Measurements from ENCODE around the gene MAPK7. TPM values are rescaled to one million over a fixed set of nuclear protein-coding genes. Genes with fewer than 3 reads are reported as not detected.

MAPK7 gene
- total RNA-seq, 4 donors from 2014 or later = 7.3 to 12.5 (median 10.4) TPM

DNA sequence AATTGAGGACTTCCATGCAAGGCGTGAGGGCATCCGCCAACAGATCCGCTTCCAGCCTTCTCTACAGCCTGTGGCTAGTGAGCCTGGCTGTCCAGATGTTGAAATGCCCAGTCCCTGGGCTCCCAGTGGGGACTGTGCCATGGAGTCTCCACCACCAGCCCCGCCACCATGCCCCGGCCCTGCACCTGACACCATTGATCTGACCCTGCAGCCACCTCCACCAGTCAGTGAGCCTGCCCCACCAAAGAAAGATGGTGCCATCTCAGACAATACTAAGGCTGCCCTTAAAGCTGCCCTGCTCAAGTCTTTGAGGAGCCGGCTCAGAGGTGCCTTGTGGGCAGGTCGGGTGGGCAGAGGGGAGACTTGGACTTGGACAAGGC, 3.1 kb downstream of the MAPK7 start:
- no peaks in the 10 kb centered on the region for H3K27me3 ChIP-seq
- in situ Hi-C loops (cut with MboI; ENCODE audit: low sequenced_read_pairs in 4 of 4) (no loop called here), intact Hi-C loops (cut with DNase I; ENCODE audit: low total_unique reads) (no loop called here)
- H3K9me3 ChIP-seq = no peaks in the 10 kb centered on the region
- no peak overlapping the region for H3K4me3 ChIP-seq
- no peak for ATAC-seq
- H3K4me1 ChIP-seq = peaks cover 23 to 38% of the 10 kb centered on the region in 2 donors
- no peak for TF ChIP-seq CTCF (IDR thresholded peaks at IDR 0.05 in 4 of 5, conservative IDR thresholded peaks at IDR 0.05 in 1 of 5)
- no peak for TF ChIP-seq POLR2A (IDR thresholded peaks at IDR 0.05)
- peaks cover 0 to 44% of the 10 kb centered on the region in 2 donors for H3K36me3 ChIP-seq
- DNase-seq = no peak
- no peak overlapping the region for H3K27ac ChIP-seq

DNA sequence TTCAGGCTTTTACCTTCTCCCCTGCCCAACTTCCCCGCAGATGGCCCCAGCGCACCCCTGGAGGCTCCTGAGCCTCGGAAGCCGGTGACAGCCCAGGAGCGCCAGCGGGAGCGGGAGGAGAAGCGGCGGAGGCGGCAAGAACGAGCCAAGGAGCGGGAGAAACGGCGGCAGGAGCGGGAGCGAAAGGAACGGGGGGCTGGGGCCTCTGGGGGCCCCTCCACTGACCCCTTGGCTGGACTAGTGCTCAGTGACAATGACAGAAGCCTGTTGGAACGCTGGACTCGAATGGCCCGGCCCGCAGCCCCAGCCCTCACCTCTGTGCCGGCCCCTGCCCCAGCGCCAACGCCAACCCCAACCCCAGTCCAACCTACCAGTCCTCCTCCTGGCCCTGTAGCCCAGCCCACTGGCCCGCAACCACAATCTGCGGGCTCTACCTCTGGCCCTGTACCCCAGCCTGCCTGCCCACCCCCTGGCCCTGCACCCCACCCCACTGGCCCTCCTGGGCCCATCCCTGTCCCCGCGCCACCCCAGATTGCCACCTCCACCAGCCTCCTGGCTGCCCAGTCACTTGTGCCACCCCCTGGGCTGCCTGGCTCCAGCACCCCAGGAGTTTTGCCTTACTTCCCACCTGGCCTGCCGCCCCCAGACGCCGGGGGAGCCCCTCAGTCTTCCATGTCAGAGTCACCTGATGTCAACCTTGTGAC, 3.6 kb downstream of the MAPK7 start:
- H3K27me3 ChIP-seq = no peaks in the 10 kb centered on the region
- no peak for DNase-seq
- H3K36me3 ChIP-seq = peaks cover 0 to 44% of the 10 kb centered on the region in 2 donors
- intact Hi-C loops (cut with DNase I; ENCODE audit: low total_unique reads) (no loop called here), in situ Hi-C loops (cut with MboI; ENCODE audit: low sequenced_read_pairs in 4 of 4) (no loop called here)
- H3K27ac ChIP-seq = peak overlapping the region in 1 of 4 donors; percentile 10
- TF ChIP-seq CTCF (IDR thresholded peaks at IDR 0.05 in 4 of 5, conservative IDR thresholded peaks at IDR 0.05 in 1 of 5) (no peak), POLR2A (IDR thresholded peaks at IDR 0.05) (no peak)
- H3K4me3 ChIP-seq = no peak overlapping the region
- no peaks in the 10 kb centered on the region for H3K9me3 ChIP-seq
- H3K4me1 ChIP-seq = peaks cover 24 to 39% of the 10 kb centered on the region in 2 donors
- ATAC-seq = no peak

DNA sequence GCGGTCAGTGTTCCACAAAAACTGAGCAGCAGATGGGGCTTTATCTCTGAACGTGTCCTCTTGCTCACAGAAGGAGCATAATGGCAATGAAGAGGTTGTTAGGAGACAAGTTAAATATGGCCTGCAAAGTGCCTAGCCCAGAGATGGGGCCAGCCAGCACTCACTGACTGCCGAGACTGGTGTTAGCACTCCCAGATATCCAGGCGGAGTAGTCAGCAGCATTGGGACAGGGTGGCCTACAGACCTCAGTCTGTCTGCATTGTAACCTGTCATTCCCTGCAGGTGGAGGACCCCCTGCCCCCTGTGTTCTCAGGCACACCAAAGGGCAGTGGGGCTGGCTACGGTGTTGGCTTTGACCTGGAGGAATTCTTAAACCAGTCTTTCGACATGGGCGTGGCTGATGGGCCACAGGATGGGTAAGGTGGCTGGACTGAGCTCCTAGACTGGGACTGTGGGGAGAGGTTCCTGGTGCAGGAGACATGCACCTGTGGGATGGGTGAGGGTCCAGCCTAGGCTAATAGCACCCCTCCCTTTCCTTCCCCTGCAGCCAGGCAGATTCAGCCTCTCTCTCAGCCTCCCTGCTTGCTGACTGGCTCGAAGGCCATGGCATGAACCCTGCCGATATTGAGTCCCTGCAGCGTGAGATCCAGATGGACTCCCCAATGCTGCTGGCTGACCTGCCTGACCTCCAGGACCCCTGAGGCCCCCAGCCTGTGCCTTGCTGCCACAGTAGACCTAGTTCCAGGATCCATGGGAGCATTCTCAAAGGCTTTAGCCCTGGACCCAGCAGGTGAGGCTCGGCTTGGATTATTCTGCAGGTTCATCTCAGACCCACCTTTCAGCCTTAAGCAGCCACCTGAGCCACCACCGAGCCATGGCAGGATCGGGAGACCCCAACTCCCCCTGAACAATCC, 4.5 kb downstream of the MAPK7 start:
- no peaks in the 10 kb centered on the region for H3K27me3 ChIP-seq

More for the DNA sequence above, 4.5 kb downstream of the MAPK7 start:
- Histone ChIP-seq H3K9me3 (no peaks in the 10 kb centered on the region), H3K36me3 (peaks cover 0 to 44% of the 10 kb centered on the region in 2 donors), H3K27ac (peak overlapping the region in 1 of 4 donors; percentile 10), H3K4me1 (peaks cover 22 to 44% of the 10 kb centered on the region in 2 donors), H3K4me3 (no peak overlapping the region)
- TF ChIP-seq POLR2A (IDR thresholded peaks at IDR 0.05) (no peak), CTCF (IDR thresholded peaks at IDR 0.05 in 4 of 5, conservative IDR thresholded peaks at IDR 0.05 in 1 of 5) (no peak)
- no peak for ATAC-seq
- intact Hi-C loops (cut with DNase I; ENCODE audit: low total_unique reads) = no loop called here
- in situ Hi-C loops (cut with MboI; ENCODE audit: low sequenced_read_pairs in 4 of 4) = no loop called here
- DNase-seq = no peak

All from gastrocnemius medialis (tissue), 4 donors.